Measurements from ENCODE around the gene ZBED6.

DNA sequence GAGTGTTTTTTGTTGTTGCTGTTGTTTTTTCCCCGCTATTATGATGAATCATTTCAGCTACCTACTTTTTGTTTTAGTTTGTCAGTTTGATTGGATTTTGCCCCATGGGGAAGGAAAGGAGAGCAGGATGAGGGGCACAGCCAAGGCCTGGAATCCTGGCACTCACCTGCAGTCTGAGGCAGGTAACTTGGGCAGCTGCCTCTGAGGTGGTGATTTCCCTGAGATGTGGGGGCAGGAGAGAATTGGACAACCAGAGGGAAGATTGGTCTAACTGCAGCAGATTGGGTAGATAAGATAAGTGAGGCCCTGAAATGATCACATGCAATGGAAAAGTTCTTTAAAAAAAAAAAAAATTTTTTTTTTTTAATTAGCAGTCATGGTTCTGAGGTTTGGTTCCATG lies 31.9 kb upstream of the ZBED6 start:
- TF ChIP-seq CTCF (IDR thresholded peaks at IDR 0.05) (no peak), FOXP1 (CRISPR knock-in tag; IDR thresholded peaks at IDR 0.05; ENCODE audit: borderline replicate concordance) (no peak), SOX15 (CRISPR knock-in tag; IDR thresholded peaks at IDR 0.05) (no peak), USF2 (CRISPR knock-in tag; IDR thresholded peaks at IDR 0.05) (no peak), STAT6 (CRISPR knock-in tag; conservative IDR thresholded peaks at IDR 0.05; ENCODE audit: low read depth) (no peak), AR (CRISPR knock-in tag; IDR thresholded peaks at IDR 0.05) (no peak), ZNF121 (CRISPR knock-in tag; IDR thresholded peaks at IDR 0.05) (no peak)
- TF ChIP-seq, protein P1, sequence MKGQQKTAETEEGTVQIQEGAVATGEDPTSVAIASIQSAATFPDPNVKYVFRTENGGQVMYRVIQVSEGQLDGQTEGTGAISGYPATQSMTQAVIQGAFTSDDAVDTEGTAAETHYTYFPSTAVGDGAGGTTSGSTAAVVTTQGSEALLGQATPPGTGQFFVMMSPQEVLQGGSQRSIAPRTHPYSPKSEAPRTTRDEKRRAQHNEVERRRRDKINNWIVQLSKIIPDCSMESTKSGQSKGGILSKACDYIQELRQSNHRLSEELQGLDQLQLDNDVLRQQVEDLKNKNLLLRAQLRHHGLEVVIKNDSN (CRISPR knock-in tag; IDR thresholded peaks at IDR 0.05) = no peak

Measured in WTC11 (cell line).